Brain microvascular endothelial cell (primary cell): ENCODE results near the gene TMEM134.

Experiments
- DNase-seq: peaks from one replicate; pipeline ENCODE4 v3.0.0-alpha.2; 2020
- H3K27ac ChIP-seq: fragments of 250-450 bp; sonication (Bioruptor Pico); 2 replicates; pipeline ENCODE4 v1.5.1; 2020; ENCODE audit warnings: mild to moderate bottlenecking, moderate library complexity
- H3K27me3 ChIP-seq: fragments of 250-450 bp; sonication (Bioruptor Pico); replicated peaks from 2 replicates; pipeline ENCODE4 v1.5.1; 2020; ENCODE audit warnings: mild to moderate bottlenecking
- H3K36me3 ChIP-seq: fragments of 250-450 bp; sonication (Bioruptor Pico); replicated peaks from 2 replicates; pipeline ENCODE4 v1.5.1; 2020; ENCODE audit warnings: mild to moderate bottlenecking
- H3K4me3 ChIP-seq: 2 replicates; pipeline ENCODE4 v1.5.1; 2011; ENCODE audit warnings: low read depth, mild to moderate bottlenecking, control low read depth, low read length, moderate library complexity
- in situ Hi-C: cut with HindIII; loops from 2 replicates; pipeline ENCODE4 v1.10.0; 2017; ENCODE audit warnings: low sequenced_read_pairs, low pct_ligation_motif_present
- TF ChIP-seq, protein P1 (sequence below): IDR thresholded peaks from 2 replicates; pipeline ENCODE4 v1.5.1; 2011; ENCODE audit warnings: low read depth, mild to moderate bottlenecking, moderate library complexity, low read length, control low read depth, inconsistent platforms; ENCODE audit errors: missing control alignments

TMEM134 gene

DNA sequence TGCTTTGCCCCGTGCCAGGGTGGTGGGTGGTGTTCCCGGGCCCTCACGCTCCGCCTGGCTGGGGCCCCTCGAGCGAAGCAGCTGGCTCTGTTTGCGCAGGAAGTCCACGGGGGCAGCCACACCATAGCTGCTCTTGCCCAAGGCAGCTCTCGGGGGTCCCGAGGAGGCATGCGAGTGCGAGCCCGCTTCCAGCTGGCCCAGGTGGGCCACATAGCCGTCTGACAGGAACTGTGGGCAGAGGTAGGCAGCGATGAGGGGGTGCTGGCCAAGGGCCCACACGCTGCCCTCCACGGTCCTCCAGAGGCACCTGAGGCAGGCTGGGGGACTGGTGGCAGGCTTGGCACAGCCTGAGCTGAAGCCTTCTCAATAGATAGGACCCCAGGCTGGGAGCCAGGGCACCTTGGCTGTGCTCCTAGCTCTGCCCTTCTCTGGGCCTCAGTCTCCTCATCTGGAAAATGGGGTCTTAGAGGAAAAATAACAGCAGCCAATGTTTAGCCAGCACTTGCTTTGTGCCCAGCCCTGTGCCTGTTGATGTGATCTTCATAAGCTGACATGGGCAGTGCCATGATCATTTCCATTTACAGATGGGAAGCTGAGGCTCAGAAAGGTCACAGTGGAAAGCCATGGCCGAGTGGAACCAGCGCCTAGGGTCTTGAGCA is 23.1 kb upstream of the TMEM134 start:
- Histone ChIP-seq H3K4me3 (no peak overlapping the region), H3K27ac (no peak overlapping the region), H3K27me3 (no peaks in the 10 kb centered on the region), H3K36me3 (peaks cover 68% of the 10 kb centered on the region)
- in situ Hi-C loops = no loop called here
- TF ChIP-seq, protein P1, sequence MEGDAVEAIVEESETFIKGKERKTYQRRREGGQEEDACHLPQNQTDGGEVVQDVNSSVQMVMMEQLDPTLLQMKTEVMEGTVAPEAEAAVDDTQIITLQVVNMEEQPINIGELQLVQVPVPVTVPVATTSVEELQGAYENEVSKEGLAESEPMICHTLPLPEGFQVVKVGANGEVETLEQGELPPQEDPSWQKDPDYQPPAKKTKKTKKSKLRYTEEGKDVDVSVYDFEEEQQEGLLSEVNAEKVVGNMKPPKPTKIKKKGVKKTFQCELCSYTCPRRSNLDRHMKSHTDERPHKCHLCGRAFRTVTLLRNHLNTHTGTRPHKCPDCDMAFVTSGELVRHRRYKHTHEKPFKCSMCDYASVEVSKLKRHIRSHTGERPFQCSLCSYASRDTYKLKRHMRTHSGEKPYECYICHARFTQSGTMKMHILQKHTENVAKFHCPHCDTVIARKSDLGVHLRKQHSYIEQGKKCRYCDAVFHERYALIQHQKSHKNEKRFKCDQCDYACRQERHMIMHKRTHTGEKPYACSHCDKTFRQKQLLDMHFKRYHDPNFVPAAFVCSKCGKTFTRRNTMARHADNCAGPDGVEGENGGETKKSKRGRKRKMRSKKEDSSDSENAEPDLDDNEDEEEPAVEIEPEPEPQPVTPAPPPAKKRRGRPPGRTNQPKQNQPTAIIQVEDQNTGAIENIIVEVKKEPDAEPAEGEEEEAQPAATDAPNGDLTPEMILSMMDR = no peak
- no peak for DNase-seq

DNA sequence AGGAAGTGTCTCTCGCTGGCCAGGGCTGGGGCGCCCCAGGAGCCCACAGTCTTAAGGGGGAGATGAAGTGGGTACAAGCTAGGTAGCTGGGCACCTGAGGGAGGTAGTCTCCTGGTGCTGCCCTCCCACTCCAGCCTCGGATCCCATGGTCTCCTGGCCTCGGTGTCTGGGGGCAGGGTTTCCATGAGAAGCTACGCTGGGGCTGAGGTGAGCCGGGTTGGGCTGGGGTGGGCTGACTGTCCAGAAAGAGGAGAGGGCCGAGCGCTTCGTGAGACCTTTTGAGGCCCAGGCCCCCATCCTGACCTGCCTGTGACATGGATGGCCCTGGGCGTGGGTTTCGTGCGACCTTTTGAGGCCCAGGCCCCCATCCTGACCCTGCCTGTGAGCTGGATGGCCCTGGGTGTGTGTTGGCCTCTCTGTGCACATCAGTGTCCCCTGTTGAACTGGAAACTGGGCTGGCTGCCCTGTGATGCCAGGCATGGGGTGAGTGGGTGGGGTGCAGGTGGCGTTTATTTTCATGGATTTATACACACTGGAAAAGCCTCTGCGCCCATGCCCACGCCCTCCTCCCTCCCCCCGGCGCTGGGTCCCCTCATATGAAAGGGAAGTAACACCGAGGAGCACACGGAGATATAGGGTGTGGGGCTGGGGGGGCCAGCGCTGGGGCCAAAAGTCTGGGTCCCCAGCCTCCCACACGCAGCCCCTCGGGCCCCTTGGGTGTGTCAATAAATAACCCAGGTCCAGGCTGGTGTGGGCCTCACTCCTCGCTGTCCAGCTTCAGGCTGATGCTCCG is 22.4 kb upstream of the TMEM134 start:
- TF ChIP-seq, protein P1 = no peak
- Histone ChIP-seq H3K27ac (no peak overlapping the region), H3K27me3 (no peaks in the 10 kb centered on the region), H3K4me3 (no peak overlapping the region), H3K36me3 (peaks cover 63% of the 10 kb centered on the region)
- in situ Hi-C loops = no loop called here
- no peak for DNase-seq

- DNase-seq = no peak
- Histone ChIP-seq H3K36me3 (peaks cover 55% of the 10 kb centered on the region), H3K27ac (no peak overlapping the region), H3K4me3 (no peak overlapping the region), H3K27me3 (no peaks in the 10 kb centered on the region)
- TF ChIP-seq, protein P1 = no peak
- in situ Hi-C loops = no loop called here
Measured at GRCh38 chr11:67490727-67491065, 21.6 kb upstream of the TMEM134 start.

GRCh38 chr11:67489885-67490726 is 21.1 kb upstream of the TMEM134 start:
- Histone ChIP-seq H3K27me3 (no peaks in the 10 kb centered on the region), H3K4me3 (no peak overlapping the region), H3K27ac (no peak overlapping the region), H3K36me3 (peaks cover 49% of the 10 kb centered on the region)
- DNase-seq = no peak
- TF ChIP-seq, protein P1 = no peak
- in situ Hi-C loops = no loop called here

DNA sequence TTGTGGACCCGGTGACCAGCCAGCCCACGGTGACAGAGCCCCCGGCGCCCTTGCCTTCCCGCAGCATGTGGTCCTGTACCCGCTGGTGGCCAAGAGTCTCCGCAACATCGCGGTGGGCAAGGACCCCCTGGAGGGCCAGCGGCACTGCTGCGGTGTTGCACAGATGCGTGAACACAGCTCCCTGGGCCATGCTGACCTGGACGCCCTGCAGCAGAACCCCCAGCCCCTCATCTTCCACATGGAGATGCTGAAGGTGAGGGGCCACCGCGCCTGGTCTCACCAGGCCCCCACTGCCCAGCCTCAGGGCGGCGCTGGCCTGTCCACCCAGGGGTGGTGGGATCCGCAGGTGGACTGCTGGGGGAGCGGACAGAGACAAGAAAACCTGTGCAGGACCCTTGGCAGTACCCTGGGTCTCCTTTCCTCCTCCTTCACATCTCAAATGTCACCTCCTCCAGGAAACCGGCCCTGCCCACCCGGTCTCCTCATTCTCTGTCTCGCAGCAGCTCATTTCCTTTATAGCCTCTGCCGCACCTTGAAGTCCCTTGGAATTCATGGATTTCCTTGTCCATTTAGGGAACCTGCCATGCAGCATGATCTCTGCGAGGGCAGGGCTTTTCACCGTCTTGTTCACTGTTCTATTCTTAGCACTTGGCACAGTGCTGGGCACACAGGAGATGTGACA is 20.3 kb upstream of the TMEM134 start:
- TF ChIP-seq, protein P1 = no peak
- in situ Hi-C loops = no loop called here
- Histone ChIP-seq H3K36me3 (peaks cover 45% of the 10 kb centered on the region), H3K4me3 (no peak overlapping the region), H3K27me3 (no peaks in the 10 kb centered on the region), H3K27ac (no peak overlapping the region)
- DNase-seq = no peak
